ENCODE measurements around the gene ESYT1. TPM values are rescaled to one million over a fixed set of nuclear protein-coding genes. Genes with fewer than 3 reads are reported as not detected.

Gene ESYT1
- total RNA-seq, 1 experiment from 2014 or later, result 90.9 TPM

- DNase-seq (ENCODE audit: low read depth, low spot score), result no peak
- in situ Hi-C loops (cut with HindIII; ENCODE audit: low pct_unique_long_range_greater_than_20kb, low sequenced_read_pairs), result no loop called here
Observed at GRCh38 chr12:56099787-56100186, 28.3 kb upstream of the ESYT1 start.

GRCh38 chr12:56101045-56101444 is 27.0 kb upstream of the ESYT1 start:
- in situ Hi-C loops (cut with HindIII; ENCODE audit: low pct_unique_long_range_greater_than_20kb, low sequenced_read_pairs), result no loop called here
- no peak for DNase-seq (ENCODE audit: low read depth, low spot score)

- in situ Hi-C loops (cut with HindIII; ENCODE audit: low pct_unique_long_range_greater_than_20kb, low sequenced_read_pairs), result no loop called here
- DNase-seq (ENCODE audit: low read depth, low spot score), result no peak
Observed at GRCh38 chr12:56102683-56103065, 25.4 kb upstream of the ESYT1 start.

- in situ Hi-C loops (cut with HindIII; ENCODE audit: low pct_unique_long_range_greater_than_20kb, low sequenced_read_pairs), result no loop called here
- DNase-seq (ENCODE audit: low read depth, low spot score), result no peak
Observed at GRCh38 chr12:56103066-56103711, 24.9 kb upstream of the ESYT1 start.

GRCh38 chr12:56103823-56104108 is 24.3 kb upstream of the ESYT1 start:
- in situ Hi-C loops (cut with HindIII; ENCODE audit: low pct_unique_long_range_greater_than_20kb, low sequenced_read_pairs), result no loop called here
- DNase-seq (ENCODE audit: low read depth, low spot score), result no peak

GRCh38 chr12:56104109-56104814 is 23.8 kb upstream of the ESYT1 start, which contains the start of gene PA2G4:
Gene PA2G4, plus strand, starts transcription at chr12:56104559. Its CDS starts 179 bp downstream, at chr12:56104738.
- peak; percentile 99 for DNase-seq (ENCODE audit: low read depth, low spot score)

GRCh38 chr12:56104815-56105608 is 23.1 kb upstream of the ESYT1 start:
- DNase-seq (ENCODE audit: low read depth, low spot score), result peak; percentile 40
- in situ Hi-C loops (cut with HindIII; ENCODE audit: low pct_unique_long_range_greater_than_20kb, low sequenced_read_pairs), result no loop called here

More at GRCh38 chr12:56104109-56104814, 23.8 kb upstream of the ESYT1 start, which contains the start of gene PA2G4:
- in situ Hi-C loops (cut with HindIII; ENCODE audit: low pct_unique_long_range_greater_than_20kb, low sequenced_read_pairs), result no loop called here

GRCh38 chr12:56105609-56105902 is 22.5 kb upstream of the ESYT1 start:
- DNase-seq (ENCODE audit: low read depth, low spot score), result no peak
- in situ Hi-C loops (cut with HindIII; ENCODE audit: low pct_unique_long_range_greater_than_20kb, low sequenced_read_pairs), result no loop called here

- no peak for DNase-seq (ENCODE audit: low read depth, low spot score)
- in situ Hi-C loops (cut with HindIII; ENCODE audit: low pct_unique_long_range_greater_than_20kb, low sequenced_read_pairs), result no loop called here
Observed at GRCh38 chr12:56107242-56107641, 20.8 kb upstream of the ESYT1 start.

GRCh38 chr12:56110571-56110970 is 17.5 kb upstream of the ESYT1 start:
- in situ Hi-C loops (cut with HindIII; ENCODE audit: low pct_unique_long_range_greater_than_20kb, low sequenced_read_pairs), result no loop called here
- DNase-seq (ENCODE audit: low read depth, low spot score), result no peak

GRCh38 chr12:56114084-56114483 is 14.0 kb upstream of the ESYT1 start:
- in situ Hi-C loops (cut with HindIII; ENCODE audit: low pct_unique_long_range_greater_than_20kb, low sequenced_read_pairs), result no loop called here
- no peak for DNase-seq (ENCODE audit: low read depth, low spot score)

- DNase-seq (ENCODE audit: low read depth, low spot score), result peak; percentile 96
- in situ Hi-C loops (cut with HindIII; ENCODE audit: low pct_unique_long_range_greater_than_20kb, low sequenced_read_pairs), result loop anchor here (5.0 kb wide), 1 partner anchor 77 kb away; no protein-coding TSS in a partner anchor
Observed at GRCh38 chr12:56115329-56115728, 12.7 kb upstream of the ESYT1 start.

- DNase-seq (ENCODE audit: low read depth, low spot score), result peak; percentile 95
- in situ Hi-C loops (cut with HindIII; ENCODE audit: low pct_unique_long_range_greater_than_20kb, low sequenced_read_pairs), result loop anchor here (5.0 kb wide), 1 partner anchor 76 kb away; no protein-coding TSS in a partner anchor
Observed at GRCh38 chr12:56116267-56117081, 11.6 kb upstream of the ESYT1 start, which contains the start of gene RPL41. Gene RPL41, plus strand, starts transcription at chr12:56116633.

GRCh38 chr12:56117082-56117706 is 10.9 kb upstream of the ESYT1 start:
- in situ Hi-C loops (cut with HindIII; ENCODE audit: low pct_unique_long_range_greater_than_20kb, low sequenced_read_pairs), result loop anchor here (5.0 kb wide), 1 partner anchor 75 kb away; no protein-coding TSS in a partner anchor
- peak; percentile 21 for DNase-seq (ENCODE audit: low read depth, low spot score)

GRCh38 chr12:56117778-56118687 is 10.0 kb upstream of the ESYT1 start, which contains the start of gene ZC3H10:
Gene ZC3H10, plus strand, starts transcription at chr12:56118266. Its CDS starts 2,297 bp downstream, at chr12:56120563.
- in situ Hi-C loops (cut with HindIII; ENCODE audit: low pct_unique_long_range_greater_than_20kb, low sequenced_read_pairs), result loop anchor here (5.0 kb wide), 1 partner anchor 74 kb away; no protein-coding TSS in a partner anchor
- DNase-seq (ENCODE audit: low read depth, low spot score), result peak; percentile 99

GRCh38 chr12:56118688-56119357 is 9.2 kb upstream of the ESYT1 start:
- in situ Hi-C loops (cut with HindIII; ENCODE audit: low pct_unique_long_range_greater_than_20kb, low sequenced_read_pairs), result loop anchor here (5.0 kb wide), 1 partner anchor 73 kb away; no protein-coding TSS in a partner anchor
- no peak for DNase-seq (ENCODE audit: low read depth, low spot score)

All from SK-MEL-5 (cell line).